Activated CD8-positive, alpha-beta T cell treated with anti-CD3 and anti-CD28 coated beads for 36 hours (primary cell): ENCODE data around the gene LAMA1. TPM values are rescaled to one million over a fixed set of nuclear protein-coding genes. Genes with fewer than 3 reads are reported as not detected.

Experiments
- ATAC-seq: fragments of 200-7000 bp; cut with Tn5 transposase; one replicate; pipeline ENCODE4 v1.10.0; 2021; ENCODE audit warnings: mild to moderate bottlenecking, moderate library complexity
- CTCF ChIA-PET: fragments of 350-600 bp; sonication (Branson Sonifier 250); formaldehyde crosslinking; loops from one replicate; lab custom pipeline; 2021; ENCODE audit warnings: antibody characterized with exemption; lab: Charles Lee
- POLR2A ChIA-PET: fragments of 350-600 bp; sonication (Branson Sonifier 250); formaldehyde crosslinking; loops from one replicate; lab custom pipeline; 2021; ENCODE audit warnings: antibody characterized with exemption; lab: Charles Lee
- DNase-seq: peaks from one replicate; pipeline ENCODE4 v3.0.0-alpha.2; 2020
- H3K27ac Mint-ChIP-seq: one replicate; pipeline ENCODE4 v1.8.0; 2021; ENCODE audit warnings: mild to moderate bottlenecking, mixed read lengths
- H3K27me3 Mint-ChIP-seq: one replicate; pipeline ENCODE4 v1.8.0; 2021; ENCODE audit warnings: mixed read lengths
- H3K36me3 Mint-ChIP-seq: one replicate; pipeline ENCODE4 v1.8.0; 2021; ENCODE audit warnings: low read depth, mixed read lengths
- H3K4me1 Mint-ChIP-seq: one replicate; pipeline ENCODE4 v1.8.0; 2021; ENCODE audit warnings: low read depth, mixed read lengths
- H3K4me3 Mint-ChIP-seq: one replicate; pipeline ENCODE4 v1.8.0; 2021; ENCODE audit warnings: mild to moderate bottlenecking, moderate library complexity, mixed read lengths
- H3K9me3 Mint-ChIP-seq: one replicate; pipeline ENCODE4 v1.8.0; 2021; ENCODE audit warnings: mixed read lengths
- intact Hi-C: fragments of 100-400 bp; cut with micrococcal nuclease; formaldehyde crosslinking; loops from one replicate; pipeline ENCODE4 v1.10.0; 2022
- total RNA-seq, 2 experiments: library from RNA; stranded (reverse); gene quantifications; one replicate each; pipeline ENCODE4 v1.2.3, GENCODE V29; 2021
- TF ChIP-seq, protein P1 (sequence below): fragments of 200-600 bp; IDR thresholded peaks from one replicate; pipeline ENCODE4 v1.8.0; 2022; ENCODE audit warnings: antibody characterized with exemption, mild to moderate bottlenecking

The LAMA1 gene
- total RNA-seq, 2 experiments from 2014 or later = not detected

DNA sequence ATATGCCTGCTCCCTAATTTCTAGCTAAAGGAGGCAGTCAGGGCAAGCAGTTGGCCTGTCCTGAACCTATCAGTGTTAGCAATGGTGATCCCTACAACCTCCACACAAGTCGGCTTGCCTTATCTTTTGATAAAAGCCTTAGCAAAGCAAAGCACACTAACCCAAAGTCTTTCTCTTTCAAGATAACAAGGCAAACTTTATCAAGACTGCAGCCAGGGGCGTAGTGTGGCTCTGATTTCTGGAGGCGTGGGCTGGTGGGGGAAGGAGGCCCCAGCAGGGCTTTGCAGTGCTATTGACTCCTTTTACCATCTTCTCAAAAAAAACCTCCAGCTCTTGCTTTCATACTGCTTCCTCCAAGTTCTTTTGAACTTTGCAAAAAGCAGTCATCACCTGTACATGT is 40.2 kb upstream of the LAMA1 start:
- ATAC-seq (no peak), DNase-seq (no peak)
- CTCF ChIA-PET = no interaction called here
- TF ChIP-seq, protein P1, sequence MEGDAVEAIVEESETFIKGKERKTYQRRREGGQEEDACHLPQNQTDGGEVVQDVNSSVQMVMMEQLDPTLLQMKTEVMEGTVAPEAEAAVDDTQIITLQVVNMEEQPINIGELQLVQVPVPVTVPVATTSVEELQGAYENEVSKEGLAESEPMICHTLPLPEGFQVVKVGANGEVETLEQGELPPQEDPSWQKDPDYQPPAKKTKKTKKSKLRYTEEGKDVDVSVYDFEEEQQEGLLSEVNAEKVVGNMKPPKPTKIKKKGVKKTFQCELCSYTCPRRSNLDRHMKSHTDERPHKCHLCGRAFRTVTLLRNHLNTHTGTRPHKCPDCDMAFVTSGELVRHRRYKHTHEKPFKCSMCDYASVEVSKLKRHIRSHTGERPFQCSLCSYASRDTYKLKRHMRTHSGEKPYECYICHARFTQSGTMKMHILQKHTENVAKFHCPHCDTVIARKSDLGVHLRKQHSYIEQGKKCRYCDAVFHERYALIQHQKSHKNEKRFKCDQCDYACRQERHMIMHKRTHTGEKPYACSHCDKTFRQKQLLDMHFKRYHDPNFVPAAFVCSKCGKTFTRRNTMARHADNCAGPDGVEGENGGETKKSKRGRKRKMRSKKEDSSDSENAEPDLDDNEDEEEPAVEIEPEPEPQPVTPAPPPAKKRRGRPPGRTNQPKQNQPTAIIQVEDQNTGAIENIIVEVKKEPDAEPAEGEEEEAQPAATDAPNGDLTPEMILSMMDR = no peak
- Mint-ChIP-seq H3K27ac (no peak overlapping the region), H3K36me3 (no peaks in the 10 kb centered on the region), H3K4me1 (no peaks in the 10 kb centered on the region), H3K9me3 (peaks cover 3% of the 10 kb centered on the region), H3K4me3 (no peak overlapping the region), H3K27me3 (no peaks in the 10 kb centered on the region)
- POLR2A ChIA-PET = no interaction called here
- intact Hi-C loops = no loop called here

DNA sequence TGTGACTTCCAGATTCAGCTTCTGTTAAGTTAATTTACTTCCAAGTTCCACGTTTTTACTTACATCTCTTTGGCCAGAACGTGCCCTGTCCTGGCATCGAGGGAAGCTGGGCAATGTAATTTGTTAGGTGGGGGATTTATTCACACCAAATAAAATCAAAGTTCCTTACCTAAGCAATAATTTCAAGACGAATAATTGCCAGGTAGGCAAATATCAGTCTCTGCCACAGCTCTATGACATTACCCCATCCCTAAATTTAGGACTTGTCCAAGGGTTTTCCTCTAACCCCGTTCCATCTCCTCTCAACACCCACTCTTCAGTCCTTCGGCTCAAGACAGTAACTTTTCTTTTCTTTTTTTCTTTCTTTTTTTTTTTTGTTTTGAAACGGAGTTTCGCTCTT is 38.3 kb upstream of the LAMA1 start:
- H3K4me3 Mint-ChIP-seq = no peak overlapping the region
- ChIA-PET CTCF (no interaction called here), POLR2A (interaction anchor here (0.9 kb wide), 1 partner anchor 24 kb away, joined by 3 read pairs; no protein-coding TSS in a partner anchor)
- no peak for ATAC-seq
- no peaks in the 10 kb centered on the region for H3K27me3 Mint-ChIP-seq
- H3K9me3 Mint-ChIP-seq = peaks cover 3% of the 10 kb centered on the region
- H3K27ac Mint-ChIP-seq = no peak overlapping the region
- DNase-seq = no peak
- no peaks in the 10 kb centered on the region for H3K36me3 Mint-ChIP-seq
- intact Hi-C loops = no loop called here
- TF ChIP-seq, protein P1 = no peak
- H3K4me1 Mint-ChIP-seq = no peaks in the 10 kb centered on the region

DNA sequence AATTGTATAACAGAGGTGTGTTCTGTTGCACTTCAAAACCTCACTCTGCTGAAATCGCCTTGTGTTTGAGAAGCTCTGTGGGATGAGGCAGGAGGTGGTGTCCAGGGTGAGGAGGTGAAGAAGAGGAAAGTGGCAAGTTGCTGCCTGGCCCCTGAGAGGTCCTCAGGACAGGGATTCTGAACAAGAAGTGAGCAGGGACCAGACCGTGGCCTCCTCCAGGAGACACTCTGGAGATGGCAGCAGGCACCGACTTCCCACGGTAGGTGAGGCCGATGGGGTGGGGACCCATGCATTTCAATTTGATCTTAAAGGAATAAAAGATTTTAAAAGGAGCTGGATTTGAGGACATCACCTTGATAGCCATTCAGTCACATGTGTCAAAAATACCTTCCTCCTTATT is 37.5 kb upstream of the LAMA1 start:
- TF ChIP-seq, protein P1 = no peak
- Mint-ChIP-seq H3K4me1 (no peaks in the 10 kb centered on the region), H3K4me3 (no peak overlapping the region), H3K36me3 (no peaks in the 10 kb centered on the region), H3K9me3 (peaks cover 3% of the 10 kb centered on the region), H3K27me3 (no peaks in the 10 kb centered on the region), H3K27ac (no peak overlapping the region)
- DNase-seq (no peak), ATAC-seq (no peak)
- ChIA-PET POLR2A (interaction anchor here (0.9 kb wide), 1 partner anchor 25 kb away, joined by 3 read pairs; no protein-coding TSS in a partner anchor), CTCF (no interaction called here)
- intact Hi-C loops = no loop called here

DNA sequence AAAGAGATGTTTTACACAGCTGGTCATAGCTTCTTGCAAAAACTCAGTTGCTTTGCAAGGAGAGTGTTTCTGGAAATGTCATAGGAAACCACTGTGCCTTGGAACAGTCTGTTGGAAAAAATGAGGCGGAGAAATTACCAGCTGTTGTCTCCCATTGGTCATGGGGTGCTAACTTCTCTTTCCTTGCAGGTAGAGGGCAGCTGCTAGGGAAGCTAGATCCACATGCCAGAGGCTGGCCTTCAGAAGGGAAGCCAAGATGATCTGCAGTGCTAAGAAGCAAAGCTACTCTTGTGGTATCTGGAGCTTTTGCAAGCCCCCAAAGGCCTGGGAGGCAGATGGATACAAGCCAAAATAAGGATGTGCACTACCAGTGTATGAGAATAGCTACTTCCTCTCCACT is 34.8 kb upstream of the LAMA1 start:
- ATAC-seq = no peak
- Mint-ChIP-seq H3K9me3 (peaks cover 7% of the 10 kb centered on the region), H3K36me3 (no peaks in the 10 kb centered on the region), H3K27me3 (no peaks in the 10 kb centered on the region), H3K4me1 (no peaks in the 10 kb centered on the region), H3K27ac (no peak overlapping the region), H3K4me3 (no peak overlapping the region)
- DNase-seq = no peak
- TF ChIP-seq, protein P1 = no peak
- ChIA-PET CTCF (no interaction called here), POLR2A (no interaction called here)
- intact Hi-C loops = no loop called here

DNA sequence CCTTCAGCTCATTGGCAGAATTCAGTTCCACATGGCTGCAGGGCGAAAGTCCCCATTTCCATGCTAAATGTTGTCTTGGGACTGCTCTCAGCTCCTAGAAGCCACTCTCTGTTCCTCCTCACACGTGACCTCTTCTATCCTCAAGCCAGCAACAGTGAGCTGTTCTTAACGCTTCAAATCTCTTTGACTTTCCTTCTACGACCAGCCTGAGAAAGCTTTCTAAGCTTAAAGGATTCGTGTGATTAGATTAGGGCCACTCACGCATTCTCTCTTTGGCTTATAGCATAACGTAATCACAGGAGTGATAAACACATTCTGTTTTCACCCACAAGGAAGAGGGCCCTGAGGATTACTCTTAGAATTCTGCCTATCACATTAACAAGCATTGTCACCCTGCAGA is 29.8 kb upstream of the LAMA1 start:
- Mint-ChIP-seq H3K4me3 (no peak overlapping the region), H3K36me3 (no peaks in the 10 kb centered on the region)

More for the DNA sequence above, 29.8 kb upstream of the LAMA1 start:
- ChIA-PET POLR2A (no interaction called here), CTCF (no interaction called here)
- Mint-ChIP-seq H3K27ac (no peak overlapping the region), H3K4me1 (no peaks in the 10 kb centered on the region), H3K9me3 (peaks cover 7% of the 10 kb centered on the region), H3K27me3 (no peaks in the 10 kb centered on the region)
- no peak for ATAC-seq
- intact Hi-C loops = no loop called here
- no peak for DNase-seq
- TF ChIP-seq, protein P1 = no peak
